Kidney epithelial cell (primary cell): ENCODE data around the gene UNC13B. TPM values are rescaled to one million over a fixed set of nuclear protein-coding genes. Genes with fewer than 3 reads are reported as not detected.
"Not testable (repeated sequence)": the region's sequence is repeated elsewhere in the genome, so short reads cannot be mapped to it uniquely, and the experiment has no call there.

Source experiments
- DNase-seq: peaks from one replicate; pipeline ENCODE4 v3.0.0-alpha.2; 2010; ENCODE audit warnings: low read depth
- H3K27me3 ChIP-seq: 2 replicates; pipeline ENCODE4 v1.6.0; 2011; ENCODE audit warnings: low read length; ENCODE audit not compliant: control insufficient read depth, insufficient read depth
- H3K36me3 ChIP-seq: 2 replicates; pipeline ENCODE4 v1.5.1; 2011; ENCODE audit warnings: low read length; ENCODE audit not compliant: control insufficient read depth, insufficient read depth
- H3K4me3 ChIP-seq: 2 replicates; pipeline ENCODE4 v1.5.1; 2011; ENCODE audit warnings: low read depth, mild to moderate bottlenecking, control low read depth, low read length
- total RNA-seq: library from RNA; depleted of rRNA; stranded (reverse); fragments of >200 nt; gene quantifications from 2 replicates; pipeline ENCODE4 v1.2.3, GENCODE V29; 2015
- TF ChIP-seq, protein P1 (sequence below): IDR thresholded peaks from 2 replicates; pipeline ENCODE4 v1.5.1; 2011; ENCODE audit warnings: mild to moderate bottlenecking, moderate library complexity, low read length, control low read depth, inconsistent platforms; ENCODE audit not compliant: insufficient read depth, poor library complexity, severe bottlenecking

Gene UNC13B
- total RNA-seq, 1 donor from 2014 or later = 30.0 TPM

DNA sequence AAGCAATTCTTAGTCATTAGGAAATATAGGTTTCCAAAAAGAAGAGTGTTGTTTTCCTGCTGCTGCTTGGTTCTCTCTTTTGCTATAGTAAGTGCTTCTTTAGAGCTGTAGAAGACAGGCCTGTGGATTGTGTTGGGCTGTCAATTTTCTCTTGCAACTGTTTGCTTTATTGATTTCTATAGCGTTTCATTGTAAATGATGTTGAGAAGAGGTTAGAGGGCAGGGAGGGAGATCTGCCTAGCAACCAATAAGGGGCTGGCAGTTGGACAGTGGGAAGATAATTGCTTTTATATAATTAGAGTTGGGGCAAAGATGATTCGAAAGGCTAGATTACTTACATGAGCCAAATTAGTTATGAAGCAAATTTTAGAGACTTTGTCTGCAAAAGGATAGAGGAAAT is 11.1 kb downstream of the UNC13B start:
- TF ChIP-seq, protein P1, sequence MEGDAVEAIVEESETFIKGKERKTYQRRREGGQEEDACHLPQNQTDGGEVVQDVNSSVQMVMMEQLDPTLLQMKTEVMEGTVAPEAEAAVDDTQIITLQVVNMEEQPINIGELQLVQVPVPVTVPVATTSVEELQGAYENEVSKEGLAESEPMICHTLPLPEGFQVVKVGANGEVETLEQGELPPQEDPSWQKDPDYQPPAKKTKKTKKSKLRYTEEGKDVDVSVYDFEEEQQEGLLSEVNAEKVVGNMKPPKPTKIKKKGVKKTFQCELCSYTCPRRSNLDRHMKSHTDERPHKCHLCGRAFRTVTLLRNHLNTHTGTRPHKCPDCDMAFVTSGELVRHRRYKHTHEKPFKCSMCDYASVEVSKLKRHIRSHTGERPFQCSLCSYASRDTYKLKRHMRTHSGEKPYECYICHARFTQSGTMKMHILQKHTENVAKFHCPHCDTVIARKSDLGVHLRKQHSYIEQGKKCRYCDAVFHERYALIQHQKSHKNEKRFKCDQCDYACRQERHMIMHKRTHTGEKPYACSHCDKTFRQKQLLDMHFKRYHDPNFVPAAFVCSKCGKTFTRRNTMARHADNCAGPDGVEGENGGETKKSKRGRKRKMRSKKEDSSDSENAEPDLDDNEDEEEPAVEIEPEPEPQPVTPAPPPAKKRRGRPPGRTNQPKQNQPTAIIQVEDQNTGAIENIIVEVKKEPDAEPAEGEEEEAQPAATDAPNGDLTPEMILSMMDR = no peak
- no peak for DNase-seq
- H3K36me3 ChIP-seq = no peaks in the 10 kb centered on the region
- no peaks in the 10 kb centered on the region for H3K27me3 ChIP-seq
- H3K4me3 ChIP-seq = no peak overlapping the region

DNA sequence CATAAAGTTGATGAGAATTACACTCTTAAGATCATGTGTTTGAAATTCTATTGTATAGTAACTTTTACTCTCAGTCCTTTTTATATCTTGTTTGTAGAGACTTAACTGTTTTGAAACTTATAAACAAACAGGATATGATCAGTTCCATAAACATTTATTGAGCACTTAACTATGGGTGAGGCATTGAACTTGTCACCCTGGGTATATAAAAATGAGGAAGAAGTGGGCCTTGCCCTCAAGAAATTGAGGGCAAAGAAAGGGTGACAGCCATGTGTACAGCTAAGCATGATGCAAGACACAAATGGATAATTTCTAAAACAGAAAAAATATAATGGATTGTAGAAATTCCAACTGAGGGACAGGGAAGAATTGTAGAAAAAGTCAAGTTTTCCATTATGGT is 15.7 kb downstream of the UNC13B start:
- Histone ChIP-seq H3K36me3 (no peaks in the 10 kb centered on the region), H3K4me3 (no peak overlapping the region), H3K27me3 (no peaks in the 10 kb centered on the region)
- DNase-seq = no peak
- TF ChIP-seq, protein P1 = no peak

DNA sequence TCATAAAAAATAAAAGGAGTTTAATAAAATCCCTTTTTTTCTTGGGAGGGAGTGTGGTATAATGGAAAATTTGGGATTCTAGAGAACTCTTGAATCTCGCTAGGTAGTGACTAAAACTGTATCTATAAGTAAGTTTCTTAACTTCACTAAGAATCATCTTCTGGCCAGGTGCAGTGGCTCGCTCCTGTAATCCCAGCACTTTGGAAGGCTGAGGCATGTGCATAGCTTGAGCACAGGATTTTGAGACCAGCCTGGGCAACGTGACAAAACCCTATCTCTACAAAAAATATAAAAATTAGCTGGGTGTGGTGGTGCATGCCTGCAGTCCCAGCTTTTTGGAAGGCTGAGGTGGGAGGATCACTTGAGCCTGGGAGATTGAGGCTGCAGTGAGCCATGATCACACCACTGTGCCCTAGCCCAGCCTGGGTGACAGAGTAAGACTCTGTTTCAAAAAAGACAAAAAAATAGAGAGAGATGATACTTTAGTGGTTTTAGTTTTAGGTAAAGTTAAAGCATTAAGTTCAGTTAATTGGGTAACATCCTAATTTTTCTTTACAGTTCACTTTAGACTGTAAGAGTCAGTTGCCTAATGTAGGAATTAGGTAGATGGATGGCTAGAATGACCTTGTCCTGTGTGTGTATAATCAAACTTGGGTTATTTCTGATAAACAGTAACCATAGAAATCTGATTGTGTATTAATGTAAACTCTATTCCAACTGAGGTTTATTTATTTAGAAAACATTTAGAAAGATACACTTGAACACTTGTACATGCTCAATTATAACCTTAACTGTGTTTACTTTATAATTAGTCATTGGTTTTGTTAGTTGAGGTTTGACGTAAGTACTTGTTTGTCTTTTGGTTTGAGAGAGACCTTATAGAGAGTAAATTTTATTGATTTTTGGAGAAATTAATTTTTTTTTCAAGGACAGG is 17.8 kb downstream of the UNC13B start:
- no peaks in the 10 kb centered on the region for H3K27me3 ChIP-seq
- no peaks in the 10 kb centered on the region for H3K36me3 ChIP-seq
- no peak overlapping the region for H3K4me3 ChIP-seq
- no peak for DNase-seq
- TF ChIP-seq, protein P1 = no peak

DNA sequence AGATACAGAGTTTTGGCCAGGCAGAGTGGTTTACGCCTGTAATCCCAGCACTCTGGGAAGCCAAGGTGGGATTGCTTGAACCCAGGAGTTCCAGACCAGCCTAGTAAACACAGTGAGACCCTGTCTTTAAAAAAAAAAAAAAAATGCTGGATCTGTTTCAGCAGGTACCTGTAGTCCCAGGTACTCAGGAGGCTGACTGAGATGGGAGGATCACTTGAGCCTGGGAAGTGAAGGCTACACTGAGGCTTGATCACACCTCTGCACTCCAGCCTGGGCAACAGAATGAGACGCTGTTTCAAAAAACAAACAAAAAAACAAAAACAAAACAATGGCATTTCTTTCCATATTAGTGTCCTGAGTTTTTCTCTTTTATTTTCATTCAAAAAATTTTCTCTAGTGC is 19.0 kb downstream of the UNC13B start:
- H3K36me3 ChIP-seq = no peaks in the 10 kb centered on the region
- H3K27me3 ChIP-seq = no peaks in the 10 kb centered on the region
- no peak for DNase-seq
- TF ChIP-seq, protein P1 = no peak
- no peak overlapping the region for H3K4me3 ChIP-seq

DNA sequence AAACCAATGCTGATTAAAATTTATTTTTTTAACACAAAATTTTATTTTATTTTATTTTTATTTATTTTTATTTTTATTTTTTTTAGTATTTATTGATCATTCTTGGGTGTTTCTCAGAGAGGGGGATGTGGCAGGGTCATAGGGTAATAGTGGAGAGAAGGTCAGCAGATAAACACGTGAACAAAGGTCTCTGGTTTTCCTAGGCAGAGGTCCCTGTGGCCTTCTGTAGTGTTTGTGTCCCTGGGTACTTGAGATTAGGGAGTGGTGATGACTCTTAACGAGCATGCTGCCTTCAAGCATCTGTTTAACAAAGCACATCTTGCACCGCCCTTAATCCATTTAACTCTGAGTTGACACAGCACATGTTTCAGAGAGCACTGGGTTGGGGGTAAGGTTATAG is 20.6 kb downstream of the UNC13B start:
- not testable (repeated sequence) for H3K4me3 ChIP-seq, DNase-seq, H3K36me3 ChIP-seq, H3K27me3 ChIP-seq

DNA sequence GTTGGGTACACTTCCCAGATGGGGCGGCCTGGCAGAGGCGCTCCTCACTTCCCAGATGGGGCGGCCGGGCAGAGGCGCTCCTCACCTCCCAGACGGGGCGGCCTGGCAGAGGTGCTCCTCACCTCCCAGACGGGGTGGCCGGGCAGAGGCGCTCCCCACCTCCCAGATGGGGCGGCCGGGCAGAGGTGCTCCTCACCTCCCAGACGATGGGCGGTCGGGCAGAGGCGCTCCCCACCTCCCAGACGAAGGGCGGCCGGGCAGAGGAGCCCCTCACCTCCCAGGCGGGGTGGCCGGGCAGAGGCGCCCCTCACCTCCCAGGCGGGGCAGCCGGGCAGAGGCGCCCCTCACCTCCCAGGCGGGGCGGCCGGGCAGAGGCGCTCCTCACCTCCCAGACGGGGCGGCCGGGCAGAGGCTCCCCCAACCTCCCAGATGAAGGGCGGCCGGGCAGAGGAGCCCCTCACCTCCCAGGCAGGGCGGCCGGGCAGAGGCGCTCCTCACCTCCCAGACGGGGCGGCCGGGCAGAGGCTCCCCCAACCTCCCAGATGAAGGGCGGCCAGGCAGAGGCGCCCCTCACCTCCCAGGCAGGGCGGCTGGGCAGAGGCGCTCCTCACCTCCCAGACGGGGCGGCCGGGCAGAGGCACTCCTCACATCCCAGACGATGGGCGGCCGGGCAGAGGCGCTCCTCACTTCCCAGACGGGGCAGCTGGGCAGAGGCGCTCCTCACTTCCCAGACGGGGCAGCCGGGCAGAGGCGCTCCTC is 21.4 kb downstream of the UNC13B start:
- not testable (repeated sequence) for DNase-seq, H3K4me3 ChIP-seq, H3K36me3 ChIP-seq, H3K27me3 ChIP-seq

DNA sequence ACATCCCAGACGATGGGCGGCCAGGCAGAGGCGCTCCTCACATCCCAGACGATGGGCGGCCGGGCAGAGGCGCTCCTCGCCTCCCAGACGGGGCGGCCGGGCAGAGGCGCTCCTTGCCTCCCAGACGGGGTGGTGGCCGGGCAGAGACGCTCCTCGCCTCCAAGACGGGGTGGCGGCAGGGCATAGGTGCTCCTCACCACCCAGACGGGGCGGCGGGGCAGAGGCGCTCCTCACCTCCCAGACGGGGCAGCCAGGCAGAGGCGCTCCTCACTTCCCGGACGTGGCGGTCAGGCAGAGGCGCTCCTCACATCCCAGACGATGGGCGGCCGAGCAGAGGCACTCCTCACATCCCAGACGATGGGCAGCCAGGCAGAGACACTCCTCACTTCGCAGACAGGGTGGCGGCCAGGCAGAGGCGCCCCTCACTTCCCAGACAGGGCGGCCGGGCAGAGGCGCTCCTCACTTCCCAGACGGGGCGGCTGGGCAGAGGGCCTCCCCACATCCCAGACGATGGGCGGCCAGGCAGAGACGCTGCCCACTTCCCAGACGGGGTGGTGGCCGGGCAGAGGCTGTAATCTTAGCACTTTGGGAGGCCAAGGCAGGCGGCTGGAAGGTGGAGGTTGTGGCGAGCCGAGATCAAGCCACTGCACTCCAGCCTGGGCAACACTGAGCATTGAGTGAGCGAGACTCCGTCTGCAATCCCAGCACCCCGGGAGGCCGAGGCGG is 22.1 kb downstream of the UNC13B start:
- not testable (repeated sequence) for H3K27me3 ChIP-seq, DNase-seq, H3K4me3 ChIP-seq, H3K36me3 ChIP-seq
